PC-9 (cell line): ENCODE measurements around the gene KIF7.

Experiments
- CTCF ChIP-seq: fragments of 200-600 bp; sonication (generic); conservative IDR thresholded peaks from 2 replicates; pipeline ENCODE4 v1.6.1; 2017; ENCODE audit warnings: mixed run types, antibody characterized with exemption, mild to moderate bottlenecking, moderate library complexity
- EZH2 ChIP-seq: fragments of 200-600 bp; sonication (generic); IDR thresholded peaks from 2 replicates; pipeline ENCODE4 v1.8.0; 2017; ENCODE audit warnings: antibody characterized with exemption, low read depth

GRCh38 chr15:89633585-89633984 is 21.7 kb downstream of the KIF7 start:
- no peak for TF ChIP-seq CTCF
- no peak for TF ChIP-seq EZH2
